Measurements from ENCODE around the gene PDLIM3. TPM values are rescaled to one million over a fixed set of nuclear protein-coding genes. Genes with fewer than 3 reads are reported as not detected.

Gene PDLIM3
- total and polyA plus RNA-seq, 2 experiments from 2014 or later, result 8.5 to 18.0 TPM

GRCh38 chr4:185502386-185502785, 32.9 kb downstream of the PDLIM3 start:
- H3K27me3 Mint-ChIP-seq (ENCODE audit: insufficient read depth, low read depth, poor library complexity), result peaks cover 5% of the 10 kb centered on the region
- H3K27ac Mint-ChIP-seq, result no peak overlapping the region

More at GRCh38 chr4:185502386-185502785, 32.9 kb downstream of the PDLIM3 start:
- TF ChIP-seq CREB1 (CRISPR knock-in tag; IDR thresholded peaks at IDR 0.05; ENCODE audit: low read depth) (no peak), ETS1 (IDR thresholded peaks at IDR 0.05) (no peak), EZH2phosphoT487 (IDR thresholded peaks at IDR 0.05; ENCODE audit: unreplicated experiment) (no peak), ZNF462 (CRISPR knock-in tag; IDR thresholded peaks at IDR 0.05) (no peak), JUNB (IDR thresholded peaks at IDR 0.05; ENCODE audit: unreplicated experiment) (no peak), ZNF331 (CRISPR knock-in tag; IDR thresholded peaks at IDR 0.05; ENCODE audit: low read depth) (no peak), EZH2 (IDR thresholded peaks at IDR 0.05; ENCODE audit: low read depth, unreplicated experiment) (no peak)
- TF ChIP-seq, protein P1, sequence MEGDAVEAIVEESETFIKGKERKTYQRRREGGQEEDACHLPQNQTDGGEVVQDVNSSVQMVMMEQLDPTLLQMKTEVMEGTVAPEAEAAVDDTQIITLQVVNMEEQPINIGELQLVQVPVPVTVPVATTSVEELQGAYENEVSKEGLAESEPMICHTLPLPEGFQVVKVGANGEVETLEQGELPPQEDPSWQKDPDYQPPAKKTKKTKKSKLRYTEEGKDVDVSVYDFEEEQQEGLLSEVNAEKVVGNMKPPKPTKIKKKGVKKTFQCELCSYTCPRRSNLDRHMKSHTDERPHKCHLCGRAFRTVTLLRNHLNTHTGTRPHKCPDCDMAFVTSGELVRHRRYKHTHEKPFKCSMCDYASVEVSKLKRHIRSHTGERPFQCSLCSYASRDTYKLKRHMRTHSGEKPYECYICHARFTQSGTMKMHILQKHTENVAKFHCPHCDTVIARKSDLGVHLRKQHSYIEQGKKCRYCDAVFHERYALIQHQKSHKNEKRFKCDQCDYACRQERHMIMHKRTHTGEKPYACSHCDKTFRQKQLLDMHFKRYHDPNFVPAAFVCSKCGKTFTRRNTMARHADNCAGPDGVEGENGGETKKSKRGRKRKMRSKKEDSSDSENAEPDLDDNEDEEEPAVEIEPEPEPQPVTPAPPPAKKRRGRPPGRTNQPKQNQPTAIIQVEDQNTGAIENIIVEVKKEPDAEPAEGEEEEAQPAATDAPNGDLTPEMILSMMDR (conservative IDR thresholded peaks at IDR 0.05; ENCODE audit: low read depth in 2 of 2), result no peak
- DNase-seq (ENCODE audit: low spot score), result no peak
- H3K4me3 Mint-ChIP-seq, result no peak overlapping the region
- Histone ChIP-seq H3F3A (replicated peaks; ENCODE audit: low read depth) (no peaks in the 10 kb centered on the region), H3K79me2 (replicated peaks; ENCODE audit: insufficient read depth) (no peaks in the 10 kb centered on the region), H3K4me1 (ENCODE audit: insufficient read depth) (no peaks in the 10 kb centered on the region), H4K20me1 (replicated peaks; ENCODE audit: insufficient read depth) (no peaks in the 10 kb centered on the region), H3K4me2 (no peak overlapping the region), H3K9me2 (ENCODE audit: insufficient read depth) (no peaks in the 10 kb centered on the region), H3K27me3 (ENCODE audit: insufficient read depth) (no peaks in the 10 kb centered on the region), H3K27ac (ENCODE audit: low read depth) (no peak overlapping the region), H3K4me3 (no peak overlapping the region), H2AFZ (no peak overlapping the region), H3K36me3 (ENCODE audit: insufficient read depth) (no peaks in the 10 kb centered on the region)
- peaks cover 13% of the 10 kb centered on the region for H3K9me3 Mint-ChIP-seq
- ATAC-seq, result no peak
- H3K36me3 Mint-ChIP-seq (ENCODE audit: low read depth), result peaks cover 21% of the 10 kb centered on the region
- H3K4me1 Mint-ChIP-seq, result 0 out of 3 replicates have a peak, but pooled peaks cover 2% of the 10 kb centered on the region

Data from GM23338 (cell line).